Measurements from ENCODE around the gene TRAF7.

- TF ChIP-seq CTCF (IDR thresholded peaks at IDR 0.05; ENCODE audit: poor library complexity, severe bottlenecking) (no peak), EP300 (conservative IDR thresholded peaks at IDR 0.05; ENCODE audit: poor library complexity, severe bottlenecking) (no peak), EZH2 (IDR thresholded peaks at IDR 0.05; ENCODE audit: borderline replicate concordance, insufficient read depth, low read length, poor library complexity, severe bottlenecking) (no peak), POLR2AphosphoS5 (IDR thresholded peaks at IDR 0.05) (no peak), TAF1 (IDR thresholded peaks at IDR 0.05; ENCODE audit: low read depth) (no peak), MXI1 (conservative IDR thresholded peaks at IDR 0.05; ENCODE audit: poor library complexity, severe bottlenecking) (no peak)
- TF ChIP-seq, protein P1, sequence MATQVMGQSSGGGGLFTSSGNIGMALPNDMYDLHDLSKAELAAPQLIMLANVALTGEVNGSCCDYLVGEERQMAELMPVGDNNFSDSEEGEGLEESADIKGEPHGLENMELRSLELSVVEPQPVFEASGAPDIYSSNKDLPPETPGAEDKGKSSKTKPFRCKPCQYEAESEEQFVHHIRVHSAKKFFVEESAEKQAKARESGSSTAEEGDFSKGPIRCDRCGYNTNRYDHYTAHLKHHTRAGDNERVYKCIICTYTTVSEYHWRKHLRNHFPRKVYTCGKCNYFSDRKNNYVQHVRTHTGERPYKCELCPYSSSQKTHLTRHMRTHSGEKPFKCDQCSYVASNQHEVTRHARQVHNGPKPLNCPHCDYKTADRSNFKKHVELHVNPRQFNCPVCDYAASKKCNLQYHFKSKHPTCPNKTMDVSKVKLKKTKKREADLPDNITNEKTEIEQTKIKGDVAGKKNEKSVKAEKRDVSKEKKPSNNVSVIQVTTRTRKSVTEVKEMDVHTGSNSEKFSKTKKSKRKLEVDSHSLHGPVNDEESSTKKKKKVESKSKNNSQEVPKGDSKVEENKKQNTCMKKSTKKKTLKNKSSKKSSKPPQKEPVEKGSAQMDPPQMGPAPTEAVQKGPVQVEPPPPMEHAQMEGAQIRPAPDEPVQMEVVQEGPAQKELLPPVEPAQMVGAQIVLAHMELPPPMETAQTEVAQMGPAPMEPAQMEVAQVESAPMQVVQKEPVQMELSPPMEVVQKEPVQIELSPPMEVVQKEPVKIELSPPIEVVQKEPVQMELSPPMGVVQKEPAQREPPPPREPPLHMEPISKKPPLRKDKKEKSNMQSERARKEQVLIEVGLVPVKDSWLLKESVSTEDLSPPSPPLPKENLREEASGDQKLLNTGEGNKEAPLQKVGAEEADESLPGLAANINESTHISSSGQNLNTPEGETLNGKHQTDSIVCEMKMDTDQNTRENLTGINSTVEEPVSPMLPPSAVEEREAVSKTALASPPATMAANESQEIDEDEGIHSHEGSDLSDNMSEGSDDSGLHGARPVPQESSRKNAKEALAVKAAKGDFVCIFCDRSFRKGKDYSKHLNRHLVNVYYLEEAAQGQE (IDR thresholded peaks at IDR 0.05; ENCODE audit: borderline replicate concordance) = no peak
Observed at GRCh38 chr16:2186505-2186904, 30.9 kb downstream of the TRAF7 start.
